Glutamatergic neuron (in vitro differentiated cells): Measurements from ENCODE around the gene KRTAP6-1. TPM values are rescaled to one million over a fixed set of nuclear protein-coding genes. Genes with fewer than 3 reads are reported as not detected.

ENCODE experiments used
- DNase-seq: peaks from one replicate; pipeline ENCODE4 v3.0.0; 2022
- H3K27ac Mint-ChIP-seq: one replicate; pipeline ENCODE4 v1.8.0; 2020; ENCODE audit warnings: mild to moderate bottlenecking, mixed read lengths, inconsistent platforms; ENCODE audit not compliant: unreplicated experiment
- H3K27me3 Mint-ChIP-seq: one replicate; pipeline ENCODE4 v1.8.0; 2020; ENCODE audit warnings: mild to moderate bottlenecking, moderate library complexity, mixed read lengths, inconsistent platforms; ENCODE audit not compliant: unreplicated experiment
- H3K36me3 Mint-ChIP-seq: one replicate; pipeline ENCODE4 v1.8.0; 2020; ENCODE audit warnings: mild to moderate bottlenecking, mixed read lengths, inconsistent platforms; ENCODE audit not compliant: unreplicated experiment
- H3K4me1 Mint-ChIP-seq: one replicate; pipeline ENCODE4 v1.8.0; 2020; ENCODE audit warnings: mild to moderate bottlenecking, low read depth, mixed read lengths, inconsistent platforms; ENCODE audit not compliant: unreplicated experiment
- H3K4me3 Mint-ChIP-seq: one replicate; pipeline ENCODE4 v1.8.0; 2020; ENCODE audit warnings: mild to moderate bottlenecking, mixed read lengths, inconsistent platforms; ENCODE audit not compliant: unreplicated experiment
- H3K9me3 Mint-ChIP-seq: one replicate; pipeline ENCODE4 v1.8.0; 2020; ENCODE audit warnings: mild to moderate bottlenecking, moderate library complexity, mixed read lengths, inconsistent platforms; ENCODE audit not compliant: unreplicated experiment
- total RNA-seq: library from RNA; stranded (reverse); fragmentation: NEBNext Ultra II Directional; extraction: Animal tissue kit (Norgen Biotek cat#: 25700); gene quantifications from one replicate; pipeline ENCODE4 v1.2.1, GENCODE V29; 2021; ENCODE audit not compliant: unreplicated experiment
- TF ChIP-seq, protein P1 (sequence below): fragments of 200-600 bp; sonication (generic); IDR thresholded peaks from one replicate; pipeline ENCODE4 v1.5.0; 2021; ENCODE audit not compliant: partially characterized antibody, unreplicated experiment

KRTAP6-1 gene
- total RNA-seq, 1 donor from 2014 or later, result not detected

DNA sequence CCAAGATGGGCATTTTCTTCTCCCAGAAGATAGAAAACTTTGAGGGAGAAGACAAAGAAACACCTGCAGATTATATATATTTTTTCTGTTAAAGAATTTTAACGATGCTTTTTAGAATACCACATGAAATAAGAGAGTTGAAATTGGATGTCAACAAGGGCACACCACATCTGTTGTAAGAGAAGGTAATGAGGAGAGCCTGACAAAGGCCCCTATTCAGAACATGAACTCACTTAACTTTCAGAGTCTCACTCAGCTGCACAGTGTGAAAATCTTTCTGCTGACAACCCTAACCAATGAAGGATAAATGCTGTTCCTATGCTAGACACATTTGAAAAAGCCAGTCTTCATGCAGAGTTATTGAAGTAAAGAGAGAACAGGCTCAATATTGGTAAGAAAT is 30.9 kb downstream of the KRTAP6-1 start:
- H3K9me3 Mint-ChIP-seq, result no peaks in the 10 kb centered on the region
- no peaks in the 10 kb centered on the region for H3K27me3 Mint-ChIP-seq
- TF ChIP-seq, protein P1, sequence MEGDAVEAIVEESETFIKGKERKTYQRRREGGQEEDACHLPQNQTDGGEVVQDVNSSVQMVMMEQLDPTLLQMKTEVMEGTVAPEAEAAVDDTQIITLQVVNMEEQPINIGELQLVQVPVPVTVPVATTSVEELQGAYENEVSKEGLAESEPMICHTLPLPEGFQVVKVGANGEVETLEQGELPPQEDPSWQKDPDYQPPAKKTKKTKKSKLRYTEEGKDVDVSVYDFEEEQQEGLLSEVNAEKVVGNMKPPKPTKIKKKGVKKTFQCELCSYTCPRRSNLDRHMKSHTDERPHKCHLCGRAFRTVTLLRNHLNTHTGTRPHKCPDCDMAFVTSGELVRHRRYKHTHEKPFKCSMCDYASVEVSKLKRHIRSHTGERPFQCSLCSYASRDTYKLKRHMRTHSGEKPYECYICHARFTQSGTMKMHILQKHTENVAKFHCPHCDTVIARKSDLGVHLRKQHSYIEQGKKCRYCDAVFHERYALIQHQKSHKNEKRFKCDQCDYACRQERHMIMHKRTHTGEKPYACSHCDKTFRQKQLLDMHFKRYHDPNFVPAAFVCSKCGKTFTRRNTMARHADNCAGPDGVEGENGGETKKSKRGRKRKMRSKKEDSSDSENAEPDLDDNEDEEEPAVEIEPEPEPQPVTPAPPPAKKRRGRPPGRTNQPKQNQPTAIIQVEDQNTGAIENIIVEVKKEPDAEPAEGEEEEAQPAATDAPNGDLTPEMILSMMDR, result no peak
- DNase-seq, result no peak
- H3K4me1 Mint-ChIP-seq, result no peaks in the 10 kb centered on the region
- no peaks in the 10 kb centered on the region for H3K36me3 Mint-ChIP-seq
- H3K4me3 Mint-ChIP-seq, result no peak overlapping the region
- no peak overlapping the region for H3K27ac Mint-ChIP-seq

DNA sequence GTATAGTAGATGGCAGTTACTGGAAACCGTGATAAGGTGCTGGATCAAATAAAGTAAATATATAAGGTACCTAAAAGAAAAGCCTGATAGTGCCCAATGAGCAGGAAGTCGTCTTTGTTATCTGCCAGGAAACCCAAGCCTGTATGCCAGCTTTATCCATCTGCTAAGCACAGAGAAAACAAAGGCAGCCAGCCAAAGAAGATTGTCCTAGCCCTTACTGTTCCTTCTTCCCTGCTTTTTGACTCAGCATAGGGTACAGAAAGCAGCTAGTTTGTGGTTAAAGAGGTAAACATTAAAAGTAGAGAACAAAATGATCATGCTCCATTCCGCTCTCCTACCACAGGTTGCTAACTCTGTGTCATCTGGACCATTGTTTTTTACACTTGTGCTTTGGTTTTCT is 33.6 kb downstream of the KRTAP6-1 start:
- H3K4me3 Mint-ChIP-seq, result no peak overlapping the region
- no peaks in the 10 kb centered on the region for H3K9me3 Mint-ChIP-seq
- no peak overlapping the region for H3K27ac Mint-ChIP-seq
- H3K36me3 Mint-ChIP-seq, result no peaks in the 10 kb centered on the region
- H3K4me1 Mint-ChIP-seq, result no peaks in the 10 kb centered on the region
- TF ChIP-seq, protein P1, result no peak
- no peaks in the 10 kb centered on the region for H3K27me3 Mint-ChIP-seq
- no peak for DNase-seq

DNA sequence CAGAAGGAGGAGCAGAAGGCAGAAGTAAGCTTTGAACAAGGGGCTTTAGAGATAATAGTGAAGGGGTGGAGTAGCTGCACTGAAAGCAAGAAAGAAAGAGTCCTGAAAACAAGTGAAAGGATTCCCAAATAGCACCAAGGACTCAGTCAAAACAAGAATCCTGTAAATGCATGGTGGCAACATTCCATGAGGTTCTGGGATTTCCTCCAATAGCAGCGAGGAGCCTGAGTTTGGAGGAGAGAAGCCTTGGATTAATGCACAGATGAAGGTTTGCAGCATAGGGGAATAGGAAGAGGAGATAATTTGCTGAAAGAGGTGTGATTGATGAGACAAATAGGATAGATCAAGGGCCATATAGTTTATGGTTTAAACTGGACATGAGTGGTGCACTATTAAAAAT is 34.4 kb downstream of the KRTAP6-1 start:
- DNase-seq, result no peak
- no peaks in the 10 kb centered on the region for H3K4me1 Mint-ChIP-seq
- no peak overlapping the region for H3K27ac Mint-ChIP-seq
- H3K27me3 Mint-ChIP-seq, result no peaks in the 10 kb centered on the region
- H3K36me3 Mint-ChIP-seq, result no peaks in the 10 kb centered on the region
- TF ChIP-seq, protein P1, result no peak
- no peak overlapping the region for H3K4me3 Mint-ChIP-seq
- no peaks in the 10 kb centered on the region for H3K9me3 Mint-ChIP-seq

DNA sequence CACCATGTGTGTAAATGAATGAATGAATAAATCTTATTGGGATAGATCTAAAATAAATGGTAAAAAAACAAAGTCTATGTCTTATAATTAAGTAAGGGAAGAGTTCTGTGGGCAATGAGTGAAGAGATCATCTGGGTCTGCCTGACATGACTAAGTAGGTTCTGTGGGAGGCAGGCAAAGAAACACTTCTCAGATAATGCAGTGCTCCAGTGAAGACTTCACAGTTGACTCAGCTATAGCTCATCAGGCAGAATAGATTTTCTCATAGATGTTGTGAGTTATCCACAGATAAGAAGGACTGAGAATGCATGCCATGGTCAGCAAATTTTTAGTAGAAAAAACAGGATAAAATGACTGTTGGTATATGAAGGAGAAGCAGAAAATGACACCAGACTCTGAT is 36.0 kb downstream of the KRTAP6-1 start:
- H3K27me3 Mint-ChIP-seq, result no peaks in the 10 kb centered on the region
- no peak overlapping the region for H3K27ac Mint-ChIP-seq
- no peak overlapping the region for H3K4me3 Mint-ChIP-seq
- TF ChIP-seq, protein P1, result no peak
- no peaks in the 10 kb centered on the region for H3K9me3 Mint-ChIP-seq
- H3K36me3 Mint-ChIP-seq, result no peaks in the 10 kb centered on the region
- DNase-seq, result no peak
- H3K4me1 Mint-ChIP-seq, result no peaks in the 10 kb centered on the region

DNA sequence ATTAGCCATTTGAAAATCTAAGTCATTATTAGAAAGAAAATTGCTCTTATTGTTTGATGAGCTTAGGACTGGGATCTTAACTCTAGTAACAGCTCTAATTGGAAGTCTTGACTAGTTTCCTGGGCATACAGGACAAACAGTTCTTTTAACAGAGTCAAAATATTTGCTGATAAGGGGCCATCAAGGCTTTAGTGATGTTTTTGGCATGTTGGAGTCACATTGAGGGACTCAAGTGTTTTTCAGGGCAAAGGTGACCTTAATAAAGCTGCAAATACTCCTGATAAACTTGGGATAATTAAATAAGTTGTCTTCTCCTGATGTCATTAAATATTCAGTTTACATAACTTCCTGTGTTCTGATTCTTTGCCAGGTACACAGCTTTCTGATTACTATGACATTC is 46.1 kb downstream of the KRTAP6-1 start:
- H3K9me3 Mint-ChIP-seq, result no peaks in the 10 kb centered on the region

More for the DNA sequence above, 46.1 kb downstream of the KRTAP6-1 start:
- Mint-ChIP-seq H3K4me1 (no peaks in the 10 kb centered on the region), H3K4me3 (no peak overlapping the region), H3K27ac (no peak overlapping the region), H3K27me3 (no peaks in the 10 kb centered on the region), H3K36me3 (no peaks in the 10 kb centered on the region)
- TF ChIP-seq, protein P1, result no peak
- DNase-seq, result no peak
